Fibroblast of villous mesenchyme (primary cell): Measurements from ENCODE around the gene TEX53. TPM values are rescaled to one million over a fixed set of nuclear protein-coding genes. Genes with fewer than 3 reads are reported as not detected.

Experiments
- DNase-seq: peaks from one replicate; pipeline ENCODE4 v3.0.0-alpha.2; 2010; ENCODE audit warnings: low read depth
- H3K4me3 ChIP-seq: 2 replicates; pipeline ENCODE4 v1.5.1; 2011; ENCODE audit warnings: low read depth, mild to moderate bottlenecking, low read length
- CTCF ChIP-seq: IDR thresholded peaks from 2 replicates; pipeline ENCODE4 v1.5.1; 2012; ENCODE audit warnings: low read depth, mild to moderate bottlenecking, low read length; ENCODE audit not compliant: insufficient read depth
- total RNA-seq: library from RNA; depleted of rRNA; stranded (reverse); fragments of >200 nt; gene quantifications from 2 replicates; pipeline ENCODE4 v1.2.3, GENCODE V29; 2012

The TEX53 gene
- total RNA-seq, 1 donor: not detected

- DNase-seq: no peak
- no peak for TF ChIP-seq CTCF
- H3K4me3 ChIP-seq: no peak overlapping the region
These were observed 38.3 kb downstream of the TEX53 start for GRCh38 chr9:114619191-114619761.

- TF ChIP-seq CTCF: no peak
- DNase-seq: no peak
- H3K4me3 ChIP-seq: no peak overlapping the region
These were observed 40.7 kb downstream of the TEX53 start for GRCh38 chr9:114616684-114617520.

- H3K4me3 ChIP-seq: no peak overlapping the region
- DNase-seq: no peak
- TF ChIP-seq CTCF: no peak
These were observed 43.2 kb downstream of the TEX53 start for GRCh38 chr9:114614373-114614772.

GRCh38 chr9:114613919-114614318 is 43.7 kb downstream of the TEX53 start:
- no peak overlapping the region for H3K4me3 ChIP-seq
- TF ChIP-seq CTCF: no peak
- DNase-seq: no peak

GRCh38 chr9:114613087-114613486 is 44.5 kb downstream of the TEX53 start:
- no peak for TF ChIP-seq CTCF
- no peak for DNase-seq
- H3K4me3 ChIP-seq: no peak overlapping the region

GRCh38 chr9:114612272-114612923 is 45.2 kb downstream of the TEX53 start:
- no peak for TF ChIP-seq CTCF
- H3K4me3 ChIP-seq: peak overlapping the region; percentile 62

More at GRCh38 chr9:114612272-114612923, 45.2 kb downstream of the TEX53 start:
- no peak for DNase-seq
